Esophagus (tissue), 2 donors: Measurements from ENCODE around the gene LEPR. TPM values are rescaled to one million over a fixed set of nuclear protein-coding genes. Genes with fewer than 3 reads are reported as not detected.
A peak's percentile ranks its signal among the peaks of the same experiment; 100 is the strongest.

Experiments used
- H3K27ac ChIP-seq, 2 donors: one replicate each; pipeline ENCODE4 v1.5.1; 2013; ENCODE audit warnings: low read depth in 2 of 2, mild to moderate bottlenecking in 2 of 2, inconsistent platforms in 1 of 2, low read length in 1 of 2, moderate library complexity in 1 of 2
- H3K27me3 ChIP-seq, 2 donors: one replicate each; pipeline ENCODE4 v1.6.1; 2013; ENCODE audit warnings: low read length in 2 of 2, control low read depth in 1 of 2, mild to moderate bottlenecking in 1 of 2; ENCODE audit not compliant: insufficient read depth in 2 of 2, control insufficient read depth in 1 of 2
- H3K36me3 ChIP-seq, 2 donors: one replicate each; pipeline ENCODE4 v1.6.1; 2013; ENCODE audit warnings: low read length in 1 of 2; ENCODE audit not compliant: control insufficient read depth in 2 of 2, insufficient read depth in 2 of 2
- H3K4me1 ChIP-seq, 2 donors: one replicate each; pipeline ENCODE4 v1.6.1; 2013; ENCODE audit warnings: low read length in 1 of 2; ENCODE audit not compliant: control insufficient read depth in 2 of 2, insufficient read depth in 2 of 2
- H3K4me3 ChIP-seq, 2 donors: one replicate each; pipeline ENCODE4 v1.5.1; 2013; ENCODE audit warnings: low read length in 2 of 2, mild to moderate bottlenecking in 2 of 2, low read depth in 1 of 2, moderate library complexity in 1 of 2
- H3K9me3 ChIP-seq, 2 donors: one replicate each; pipeline ENCODE4 v1.6.1; 2013; ENCODE audit warnings: mild to moderate bottlenecking in 2 of 2, low read depth in 1 of 2, low read length in 1 of 2, moderate library complexity in 1 of 2; ENCODE audit not compliant: control insufficient read depth in 2 of 2, insufficient read depth in 1 of 2
- WGBS, 2 donors: extraction: QIAGEN DNeasy Blood & Tissue Kit; methylation state at CpG; one replicate each; pipeline ENCODE4 v1.1.7; 2013; 5-methylcytosine and 5-hydroxymethylcytosine counted together
- polyA plus RNA-seq, 2 donors: library from polyadenylated mRNA; stranded (reverse); fragments of 200-250 nt; gene quantifications; one replicate each; pipeline ENCODE4 v1.2.3, GENCODE V29; 2013
- donor health status: healthy with polysubstance abuse.
- donor health status: Bipolar disorder and iron deficiency.

Gene LEPR
- polyA plus RNA-seq, 2 donors, result 1.2 to 2.6 TPM

- no peak overlapping the region for H3K27ac ChIP-seq
- H3K4me1 ChIP-seq, result no peaks in the 10 kb centered on the region
- H3K9me3 ChIP-seq, result no peaks in the 10 kb centered on the region
- 42 to 59% methylated on average over 1 of the region's 1 CpG for WGBS, 2 donors
- H3K36me3 ChIP-seq, result no peaks in the 10 kb centered on the region
- H3K4me3 ChIP-seq, result no peak overlapping the region
- H3K27me3 ChIP-seq, result no peaks in the 10 kb centered on the region
Measured at GRCh38 chr1:65409314-65409713, 11.2 kb upstream of the LEPR start.

- Histone ChIP-seq H3K27ac (no peak overlapping the region), H3K36me3 (no peaks in the 10 kb centered on the region), H3K4me3 (no peak overlapping the region), H3K4me1 (no peaks in the 10 kb centered on the region), H3K9me3 (no peaks in the 10 kb centered on the region), H3K27me3 (no peaks in the 10 kb centered on the region)
- 91 to 92% methylated on average over 4 of the region's 4 CpGs for WGBS, 2 donors
Measured at GRCh38 chr1:65409816-65410326, 10.6 kb upstream of the LEPR start.

- H3K9me3 ChIP-seq, result no peaks in the 10 kb centered on the region
- no peaks in the 10 kb centered on the region for H3K4me1 ChIP-seq
- no peaks in the 10 kb centered on the region for H3K36me3 ChIP-seq
- no peak overlapping the region for H3K4me3 ChIP-seq
- H3K27ac ChIP-seq, result no peak overlapping the region
- 88% methylated on average over 4 of the region's 4 CpGs for WGBS, 2 donors
- no peaks in the 10 kb centered on the region for H3K27me3 ChIP-seq
Measured at GRCh38 chr1:65412256-65412983, 8.0 kb upstream of the LEPR start.

GRCh38 chr1:65412984-65413375 lies 7.5 kb upstream of the LEPR start:
- no peaks in the 10 kb centered on the region for H3K27me3 ChIP-seq
- H3K27ac ChIP-seq, result no peak overlapping the region
- H3K36me3 ChIP-seq, result no peaks in the 10 kb centered on the region
- no peak overlapping the region for H3K4me3 ChIP-seq
- H3K4me1 ChIP-seq, result no peaks in the 10 kb centered on the region
- H3K9me3 ChIP-seq, result no peaks in the 10 kb centered on the region
- WGBS, 2 donors, result 89 to 90% methylated on average over 3 of the region's 3 CpGs

GRCh38 chr1:65414538-65414937 lies 5.9 kb upstream of the LEPR start:
- Histone ChIP-seq H3K27ac (no peak overlapping the region), H3K27me3 (no peaks in the 10 kb centered on the region), H3K9me3 (no peaks in the 10 kb centered on the region), H3K4me3 (no peak overlapping the region), H3K4me1 (no peaks in the 10 kb centered on the region), H3K36me3 (no peaks in the 10 kb centered on the region)
- WGBS, 2 donors, result 74 to 79% methylated on average over 4 of the region's 4 CpGs

- Histone ChIP-seq H3K4me1 (no peaks in the 10 kb centered on the region), H3K9me3 (no peaks in the 10 kb centered on the region), H3K27ac (no peak overlapping the region), H3K27me3 (no peaks in the 10 kb centered on the region), H3K36me3 (no peaks in the 10 kb centered on the region), H3K4me3 (no peak overlapping the region)
- WGBS, 2 donors, result 90 to 93% methylated on average over 1 of the region's 1 CpG
Measured at GRCh38 chr1:65416767-65417166, 3.7 kb upstream of the LEPR start.

GRCh38 chr1:65417729-65418128 lies 2.7 kb upstream of the LEPR start:
- Histone ChIP-seq H3K4me1 (peaks cover 1 to 7% of the 10 kb centered on the region in 2 donors), H3K27me3 (no peaks in the 10 kb centered on the region), H3K36me3 (no peaks in the 10 kb centered on the region), H3K9me3 (no peaks in the 10 kb centered on the region), H3K4me3 (no peak overlapping the region), H3K27ac (no peak overlapping the region)
- WGBS, 2 donors, result 53 to 70% methylated on average over 2 of the region's 2 CpGs

GRCh38 chr1:65418522-65419185 lies 1.8 kb upstream of the LEPR start:
- WGBS, 2 donors, result 85 to 87% methylated on average over 4 of the region's 4 CpGs
- peaks cover 2 to 10% of the 10 kb centered on the region in 2 donors for H3K4me1 ChIP-seq
- no peaks in the 10 kb centered on the region for H3K36me3 ChIP-seq
- no peaks in the 10 kb centered on the region for H3K9me3 ChIP-seq
- no peaks in the 10 kb centered on the region for H3K27me3 ChIP-seq
- no peak overlapping the region for H3K4me3 ChIP-seq
- H3K27ac ChIP-seq, result no peak overlapping the region

- H3K4me3 ChIP-seq, result peak overlapping the region; percentile 62 to 71
- peaks cover 2 to 13% of the 10 kb centered on the region in 2 donors for H3K4me1 ChIP-seq
- no peaks in the 10 kb centered on the region for H3K36me3 ChIP-seq
- peak overlapping the region; percentile 93 to 98 for H3K27ac ChIP-seq
- no peaks in the 10 kb centered on the region for H3K9me3 ChIP-seq
- WGBS, 2 donors, result 1% methylated on average over 40 to 52 of the region's 52 CpGs
- no peaks in the 10 kb centered on the region for H3K27me3 ChIP-seq
Measured at GRCh38 chr1:65419681-65420589, 533 bp upstream of the LEPR start.
